HAP-1 (cell line): Measurements from ENCODE around the gene SLC26A1.

Experiments
- DNase-seq, 2 experiments: peaks; one replicate each; pipeline ENCODE4 v3.0.0-alpha.2; 2016 to 2020; ENCODE audit warnings: low spot score in 2 of 2
- H3K27me3 ChIP-seq: fragments of 250-450 bp; sonication (Bioruptor Pico); 2 replicates; pipeline ENCODE4 v1.5.1; 2020; ENCODE audit warnings: low read depth, mild to moderate bottlenecking, moderate library complexity
- H3K36me3 ChIP-seq: fragments of 250-450 bp; sonication (Bioruptor Pico); replicated peaks from 2 replicates; pipeline ENCODE4 v1.5.1; 2020; ENCODE audit warnings: mild to moderate bottlenecking
- H3K4me1 ChIP-seq: fragments of 250-450 bp; sonication (Bioruptor Pico); 2 replicates; pipeline ENCODE4 v1.5.1; 2020; ENCODE audit warnings: mild to moderate bottlenecking
- H3K4me3 ChIP-seq: fragments of 250-450 bp; sonication (Bioruptor Pico); 2 replicates; pipeline ENCODE4 v1.5.1; 2020; ENCODE audit warnings: mild to moderate bottlenecking, moderate library complexity
- H3K9me3 ChIP-seq: fragments of 250-450 bp; sonication (Bioruptor Pico); 2 replicates; pipeline ENCODE4 v1.5.1; 2020; ENCODE audit warnings: mild to moderate bottlenecking, moderate library complexity
- in situ Hi-C: fragments of 300-500 bp; cut with MboI; formaldehyde crosslinking; loops from 3 replicates; pipeline ENCODE4 v1.14.3; 2020; ENCODE audit warnings: low sequenced_read_pairs, inconsistent platforms, mixed read lengths

SLC26A1 gene

DNA sequence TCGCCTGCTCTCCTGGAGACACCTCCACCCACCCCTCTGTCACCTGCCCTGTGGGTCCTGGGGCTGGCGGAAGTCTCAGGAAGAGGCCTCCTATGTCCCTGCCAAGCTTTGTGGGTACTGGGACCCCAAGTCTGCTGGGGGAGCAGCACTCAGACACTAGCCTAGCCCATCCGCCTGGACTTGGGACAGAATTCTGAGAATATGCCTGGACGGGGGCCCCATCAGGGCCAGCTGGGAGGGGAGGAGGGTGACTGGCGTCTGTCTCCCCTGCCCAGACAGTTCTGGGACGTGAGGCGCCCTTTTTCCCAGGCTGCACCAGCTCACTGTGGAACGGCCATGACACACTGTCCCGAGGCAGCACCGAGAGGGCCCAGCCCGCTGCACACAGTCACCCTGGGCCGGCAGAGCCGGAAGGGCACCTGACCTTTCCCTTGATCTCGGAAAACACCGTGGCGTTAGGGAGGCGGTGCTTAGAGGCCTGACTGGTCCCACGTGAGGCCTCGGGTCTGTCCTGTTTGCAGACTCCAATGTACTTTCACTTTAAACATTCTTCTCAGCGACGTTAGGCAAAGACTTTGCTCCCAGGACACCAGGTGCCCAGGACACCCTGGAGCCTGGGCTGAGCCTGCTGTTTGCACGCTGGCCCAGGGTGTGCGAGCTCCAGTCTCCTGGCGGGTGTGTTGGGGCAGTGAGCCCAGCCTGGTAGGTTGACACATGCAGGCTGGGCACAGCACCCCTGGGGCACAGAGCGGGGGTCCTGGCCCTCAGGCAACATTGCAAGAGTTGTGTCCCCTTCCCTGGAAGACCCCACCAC, 700 bp downstream of the SLC26A1 start:
- Histone ChIP-seq H3K4me1 (no peaks in the 10 kb centered on the region; the same call in 1 of the 2 replicates), H3K36me3 (no peaks in the 10 kb centered on the region), H3K9me3 (no peaks in the 10 kb centered on the region), H3K4me3 (no peak overlapping the region), H3K27me3 (peaks cover 19% of the 10 kb centered on the region)
- in situ Hi-C loops = no loop called here
- DNase-seq = no peak

DNA sequence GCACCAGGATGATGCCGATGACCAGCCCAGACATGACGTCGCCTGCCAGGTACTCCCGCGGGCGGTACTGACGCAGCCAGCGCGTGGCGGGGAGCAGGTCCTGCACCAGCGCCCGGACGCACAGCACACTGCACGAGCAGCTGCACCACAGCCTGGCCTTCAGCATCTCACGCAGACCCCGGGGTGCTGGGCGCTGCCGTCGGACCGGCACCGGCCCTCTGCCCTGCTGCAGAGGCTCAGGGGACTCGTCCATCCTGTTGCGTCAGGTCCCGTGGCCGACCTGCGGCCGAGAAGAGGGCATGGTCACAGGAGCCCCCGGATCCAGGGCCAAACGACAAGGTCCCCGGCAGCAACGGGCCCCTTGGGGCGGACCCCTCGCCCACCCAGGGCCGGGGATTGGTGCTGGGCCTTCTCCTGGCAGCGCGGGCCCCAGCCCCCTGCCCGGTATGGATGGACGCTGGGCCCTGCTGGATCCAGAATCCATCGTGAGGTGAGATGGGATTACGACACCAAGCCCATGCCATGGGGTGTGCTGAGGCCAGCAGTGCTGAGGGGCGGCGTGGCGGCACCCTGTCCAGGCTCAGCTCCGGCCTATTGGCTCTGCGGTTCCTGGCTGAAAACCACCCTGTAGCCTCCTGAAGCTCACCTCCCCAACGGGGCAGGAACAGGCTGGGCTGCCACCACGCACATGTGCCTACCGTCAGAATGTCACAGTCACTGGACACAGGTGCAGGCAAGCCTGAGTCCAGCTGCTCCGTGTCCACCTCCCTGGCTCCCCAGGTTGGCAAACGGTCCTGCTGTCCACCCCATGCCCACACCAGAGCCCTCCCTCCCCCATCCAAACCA, 1.5 kb downstream of the SLC26A1 start:
- no peaks in the 10 kb centered on the region; the same call in 1 of the 2 replicates for H3K4me1 ChIP-seq
- no peak overlapping the region for H3K4me3 ChIP-seq
- DNase-seq = no peak
- H3K36me3 ChIP-seq = no peaks in the 10 kb centered on the region
- in situ Hi-C loops = no loop called here
- no peaks in the 10 kb centered on the region for H3K9me3 ChIP-seq
- H3K27me3 ChIP-seq = peaks cover 14% of the 10 kb centered on the region

DNA sequence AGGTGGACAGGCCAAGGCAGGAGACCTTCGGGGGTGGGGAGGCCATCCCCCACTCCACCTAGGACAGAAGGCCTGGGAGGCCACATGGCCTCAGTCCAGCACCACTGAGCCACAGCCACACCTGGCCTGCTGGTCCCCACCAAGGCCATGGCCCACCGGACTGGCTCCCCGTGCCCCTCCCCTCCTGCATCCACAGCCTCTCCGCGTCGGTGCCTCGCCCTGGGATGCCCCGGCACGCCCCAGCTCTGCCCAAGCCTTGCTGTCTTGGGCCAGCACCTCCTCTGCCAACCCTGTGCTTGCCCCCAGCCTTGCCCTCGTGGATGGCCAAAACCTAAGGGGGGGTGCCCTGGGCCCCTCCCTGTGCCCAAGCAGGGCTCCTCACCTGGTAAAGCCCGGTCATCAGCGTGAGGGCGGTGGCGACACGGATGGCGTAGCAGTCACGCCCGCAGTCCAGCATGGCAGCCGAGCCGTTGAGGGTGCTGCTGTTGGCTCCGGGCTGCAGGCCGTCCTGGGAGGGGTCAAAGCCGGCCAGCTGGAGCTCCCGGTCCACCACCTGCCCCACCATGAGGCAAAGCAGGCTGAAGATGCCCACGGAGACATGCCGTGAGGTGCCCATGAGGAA, 2.3 kb downstream of the SLC26A1 start:
- H3K9me3 ChIP-seq = no peaks in the 10 kb centered on the region
- in situ Hi-C loops = no loop called here
- H3K4me3 ChIP-seq = no peak overlapping the region
- no peaks in the 10 kb centered on the region for H3K36me3 ChIP-seq
- H3K27me3 ChIP-seq = peaks cover 6% of the 10 kb centered on the region; the same call in 1 of the 2 replicates
- peaks cover 6% of the 10 kb centered on the region for H3K4me1 ChIP-seq
- DNase-seq = no peak

DNA sequence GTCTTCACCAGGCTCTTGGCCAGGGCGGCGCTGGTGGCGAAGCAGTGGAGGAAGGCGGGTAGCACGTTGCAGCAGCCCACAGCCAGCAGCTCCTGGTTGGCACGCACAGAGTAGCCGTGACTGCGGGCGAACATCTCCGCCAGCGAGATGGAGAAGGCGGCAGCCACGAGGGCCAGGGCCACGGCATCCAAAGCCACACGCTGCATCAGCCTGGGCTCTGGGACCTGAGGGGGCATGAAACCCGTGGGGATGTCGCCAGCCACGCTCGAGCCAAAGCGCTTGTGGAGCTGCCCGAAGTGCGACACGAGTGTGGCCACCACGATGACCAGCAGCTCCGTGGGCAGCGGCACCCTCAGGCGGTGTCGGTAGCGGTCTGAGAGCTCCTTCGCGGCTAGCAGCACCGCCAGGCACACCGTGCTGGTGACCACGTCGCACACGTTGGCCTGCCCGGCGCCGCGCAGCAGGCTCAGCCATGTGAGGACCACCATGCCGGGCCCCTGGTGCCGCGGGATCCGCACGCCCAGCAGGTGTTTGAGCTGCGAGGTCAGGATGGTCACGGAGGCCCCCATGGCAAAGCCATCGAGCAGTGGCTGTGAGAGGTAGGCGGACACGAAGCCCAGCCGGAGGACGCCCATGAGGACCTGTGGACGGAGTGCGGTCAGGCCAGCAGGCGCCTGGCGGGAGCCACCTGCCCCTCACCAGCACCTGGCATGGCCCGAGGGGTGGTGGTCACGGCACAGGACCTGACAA, 3.3 kb downstream of the SLC26A1 start:
- in situ Hi-C loops = no loop called here
- H3K36me3 ChIP-seq = no peaks in the 10 kb centered on the region
- no peak for DNase-seq
- no peaks in the 10 kb centered on the region for H3K27me3 ChIP-seq
- peaks cover 6% of the 10 kb centered on the region for H3K4me1 ChIP-seq
- no peak overlapping the region for H3K4me3 ChIP-seq
- H3K9me3 ChIP-seq = no peaks in the 10 kb centered on the region

DNA sequence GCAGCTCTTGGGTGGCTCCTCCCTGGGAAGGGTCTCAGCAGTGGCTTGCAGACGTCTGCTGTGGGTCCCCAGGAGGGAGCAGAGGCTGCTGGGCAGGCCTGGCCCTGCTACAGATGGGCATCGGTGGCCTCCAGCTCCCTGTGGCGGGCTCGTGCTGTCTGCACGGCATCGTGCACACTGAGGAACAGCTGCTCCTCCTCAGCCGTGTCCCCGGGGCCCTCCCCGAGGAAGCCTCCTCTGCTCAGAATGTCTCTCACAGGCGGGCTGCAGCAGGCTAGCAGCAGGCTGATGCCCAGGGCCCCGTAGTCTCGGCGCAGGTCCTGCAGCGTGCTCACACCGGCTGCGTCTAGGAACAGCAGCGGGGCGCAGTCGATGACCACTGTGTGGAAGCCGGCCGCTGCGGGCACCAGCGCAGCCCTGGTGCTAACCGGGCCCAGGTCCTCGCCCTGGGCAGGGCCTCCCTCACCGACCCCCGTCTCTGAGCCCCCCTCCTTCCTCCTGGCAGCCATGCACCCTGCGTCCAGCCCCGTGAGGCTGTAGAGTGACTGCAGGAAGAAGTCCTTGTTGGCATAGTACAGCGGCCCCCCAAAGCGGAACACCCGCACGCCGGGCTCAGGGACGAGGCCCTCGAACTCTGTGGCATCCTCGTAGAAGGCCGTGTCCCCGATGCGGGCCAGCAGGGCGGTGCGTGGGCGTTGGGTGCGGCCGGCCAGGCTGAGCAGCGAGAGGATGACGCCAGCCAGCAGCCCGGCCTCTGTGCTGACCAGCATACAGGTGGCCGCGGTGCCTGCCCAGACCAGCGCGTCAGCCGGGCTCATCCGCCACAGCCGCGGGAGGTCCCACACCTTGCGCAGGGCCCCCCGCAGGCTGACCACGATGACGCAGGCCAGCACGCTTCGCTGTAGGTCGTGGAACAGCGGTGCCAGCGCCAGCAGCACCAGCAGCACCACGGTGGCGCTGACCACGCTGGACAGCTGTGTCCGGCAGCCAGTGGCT, 4.2 kb downstream of the SLC26A1 start:
- no peaks in the 10 kb centered on the region for H3K36me3 ChIP-seq
- no peak for DNase-seq
- no peak overlapping the region for H3K4me3 ChIP-seq
- H3K9me3 ChIP-seq = no peaks in the 10 kb centered on the region
- in situ Hi-C loops = no loop called here
- H3K4me1 ChIP-seq = peaks cover 6% of the 10 kb centered on the region
- H3K27me3 ChIP-seq = no peaks in the 10 kb centered on the region

GRCh38 chr4:987624-988513, 5.3 kb downstream of the SLC26A1 start:
- in situ Hi-C loops = no loop called here
- H3K4me3 ChIP-seq = peak overlapping the region; percentile 50
- DNase-seq = no peak
- no peaks in the 10 kb centered on the region for H3K36me3 ChIP-seq
- no peaks in the 10 kb centered on the region for H3K9me3 ChIP-seq
- H3K4me1 ChIP-seq = peaks cover 6% of the 10 kb centered on the region
- no peaks in the 10 kb centered on the region for H3K27me3 ChIP-seq

- no peaks in the 10 kb centered on the region for H3K36me3 ChIP-seq
- in situ Hi-C loops = no loop called here
- DNase-seq = peak; percentile 60 to 89
- peak within 1 kb of the TSS; percentile 50 for H3K4me3 ChIP-seq
- no peaks in the 10 kb centered on the region for H3K9me3 ChIP-seq
- no peaks in the 10 kb centered on the region for H3K27me3 ChIP-seq
- H3K4me1 ChIP-seq = peaks cover 6% of the 10 kb centered on the region
Measured at GRCh38 chr4:986879-987623, 6.2 kb downstream of the SLC26A1 start, which contains the start of gene IDUA. Gene IDUA (plus strand): TSS chr4:987044. CDS start chr4:987085, 41 bp downstream.

GRCh38 chr4:986428-986878, 6.8 kb downstream of the SLC26A1 start:
- in situ Hi-C loops = no loop called here
- Histone ChIP-seq H3K36me3 (no peaks in the 10 kb centered on the region), H3K9me3 (no peaks in the 10 kb centered on the region), H3K4me3 (peak overlapping the region; percentile 50), H3K4me1 (peaks cover 6% of the 10 kb centered on the region), H3K27me3 (no peaks in the 10 kb centered on the region)
- DNase-seq = no peak

- Histone ChIP-seq H3K27me3 (no peaks in the 10 kb centered on the region), H3K4me1 (peaks cover 6% of the 10 kb centered on the region), H3K36me3 (no peaks in the 10 kb centered on the region), H3K4me3 (no peak overlapping the region), H3K9me3 (no peaks in the 10 kb centered on the region)
- no peak for DNase-seq
- in situ Hi-C loops = no loop called here
Measured at GRCh38 chr4:985123-985830, 7.9 kb downstream of the SLC26A1 start.

GRCh38 chr4:984336-985054, 8.7 kb downstream of the SLC26A1 start:
- DNase-seq = no peak
- Histone ChIP-seq H3K4me3 (no peak overlapping the region), H3K36me3 (no peaks in the 10 kb centered on the region), H3K9me3 (no peaks in the 10 kb centered on the region), H3K27me3 (no peaks in the 10 kb centered on the region), H3K4me1 (peaks cover 6% of the 10 kb centered on the region)
- in situ Hi-C loops = no loop called here
